B cell (primary cell): ENCODE measurements around the gene MSANTD3.

Experiments
- EZH2 ChIP-seq: IDR thresholded peaks from 2 replicates; pipeline ENCODE4 v1.6.1; 2012; ENCODE audit warnings: borderline replicate concordance, low read depth, mild to moderate bottlenecking, moderate library complexity, low read length; ENCODE audit not compliant: insufficient read depth, poor library complexity, severe bottlenecking
- TF ChIP-seq, protein P1 (sequence below): fragments of 200-600 bp; IDR thresholded peaks from one replicate; pipeline ENCODE4 v1.8.0; 2022; ENCODE audit warnings: antibody characterized with exemption, mild to moderate bottlenecking

DNA sequence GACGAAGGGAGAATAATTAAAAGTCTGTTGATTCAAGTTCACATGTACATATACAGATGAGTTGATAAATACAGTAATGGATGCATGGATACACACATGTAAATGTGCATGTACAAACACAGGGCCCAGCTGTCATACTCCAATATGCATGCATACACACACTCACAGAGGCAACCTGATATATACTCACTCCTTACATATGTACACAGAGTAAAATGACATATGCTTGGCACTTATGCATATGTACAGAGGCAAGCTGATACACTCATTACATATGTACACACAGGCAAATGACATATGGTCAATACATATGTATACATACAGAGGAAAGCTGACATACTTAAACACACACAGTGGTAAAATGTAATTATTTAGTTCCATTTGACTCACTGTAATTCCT is 38.8 kb downstream of the MSANTD3 start:
- TF ChIP-seq EZH2: no peak
- TF ChIP-seq, protein P1, sequence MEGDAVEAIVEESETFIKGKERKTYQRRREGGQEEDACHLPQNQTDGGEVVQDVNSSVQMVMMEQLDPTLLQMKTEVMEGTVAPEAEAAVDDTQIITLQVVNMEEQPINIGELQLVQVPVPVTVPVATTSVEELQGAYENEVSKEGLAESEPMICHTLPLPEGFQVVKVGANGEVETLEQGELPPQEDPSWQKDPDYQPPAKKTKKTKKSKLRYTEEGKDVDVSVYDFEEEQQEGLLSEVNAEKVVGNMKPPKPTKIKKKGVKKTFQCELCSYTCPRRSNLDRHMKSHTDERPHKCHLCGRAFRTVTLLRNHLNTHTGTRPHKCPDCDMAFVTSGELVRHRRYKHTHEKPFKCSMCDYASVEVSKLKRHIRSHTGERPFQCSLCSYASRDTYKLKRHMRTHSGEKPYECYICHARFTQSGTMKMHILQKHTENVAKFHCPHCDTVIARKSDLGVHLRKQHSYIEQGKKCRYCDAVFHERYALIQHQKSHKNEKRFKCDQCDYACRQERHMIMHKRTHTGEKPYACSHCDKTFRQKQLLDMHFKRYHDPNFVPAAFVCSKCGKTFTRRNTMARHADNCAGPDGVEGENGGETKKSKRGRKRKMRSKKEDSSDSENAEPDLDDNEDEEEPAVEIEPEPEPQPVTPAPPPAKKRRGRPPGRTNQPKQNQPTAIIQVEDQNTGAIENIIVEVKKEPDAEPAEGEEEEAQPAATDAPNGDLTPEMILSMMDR: no peak
